GM21367 (cell line): ENCODE results near the gene CCDC33.
A peak's percentile ranks its signal among the peaks of the same experiment; 100 is the strongest.

ENCODE experiments used
- ATAC-seq: cut with Tn5 transposase; IDR thresholded peaks from one replicate; pipeline ENCODE4 v1.9.1; 2021; ENCODE audit not compliant: unreplicated experiment

Gene CCDC33

DNA sequence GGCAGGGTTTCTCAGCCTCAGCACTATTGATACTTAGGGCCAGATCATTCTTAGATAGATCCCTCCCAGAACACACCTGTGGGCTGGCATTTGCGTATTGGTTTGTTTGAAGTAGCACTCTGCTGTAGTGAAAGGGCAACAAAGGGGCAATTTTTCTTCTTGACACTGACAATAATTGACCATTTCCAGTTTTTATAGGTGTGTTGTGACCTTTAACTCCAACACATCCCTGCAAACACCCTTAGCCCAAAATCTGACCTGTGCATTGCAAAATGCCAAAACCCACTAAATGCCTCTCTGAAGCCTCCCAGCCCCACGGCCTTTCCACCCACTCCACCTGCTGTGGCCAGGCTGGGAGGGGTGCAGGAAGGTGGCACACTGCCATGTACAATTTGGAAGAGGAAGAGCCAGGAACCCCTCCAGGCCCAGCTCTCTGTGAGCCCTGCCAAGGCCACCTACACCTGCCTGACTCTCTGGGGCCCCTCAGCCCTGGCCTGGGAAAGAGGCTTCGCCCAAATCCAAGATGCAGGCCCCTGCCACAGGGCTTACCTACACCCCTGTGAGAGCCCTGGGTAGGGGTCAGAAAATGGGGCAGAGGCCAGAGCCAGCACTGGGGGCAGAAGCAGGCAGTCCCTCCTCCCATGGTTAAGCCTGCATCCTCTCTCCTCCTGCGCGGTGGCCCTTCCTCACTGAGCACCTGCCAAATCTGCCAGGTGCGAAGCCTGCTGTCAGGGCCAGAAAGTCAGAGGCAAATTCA is 140.9 kb downstream of the CCDC33 start:
- no peak for ATAC-seq

DNA sequence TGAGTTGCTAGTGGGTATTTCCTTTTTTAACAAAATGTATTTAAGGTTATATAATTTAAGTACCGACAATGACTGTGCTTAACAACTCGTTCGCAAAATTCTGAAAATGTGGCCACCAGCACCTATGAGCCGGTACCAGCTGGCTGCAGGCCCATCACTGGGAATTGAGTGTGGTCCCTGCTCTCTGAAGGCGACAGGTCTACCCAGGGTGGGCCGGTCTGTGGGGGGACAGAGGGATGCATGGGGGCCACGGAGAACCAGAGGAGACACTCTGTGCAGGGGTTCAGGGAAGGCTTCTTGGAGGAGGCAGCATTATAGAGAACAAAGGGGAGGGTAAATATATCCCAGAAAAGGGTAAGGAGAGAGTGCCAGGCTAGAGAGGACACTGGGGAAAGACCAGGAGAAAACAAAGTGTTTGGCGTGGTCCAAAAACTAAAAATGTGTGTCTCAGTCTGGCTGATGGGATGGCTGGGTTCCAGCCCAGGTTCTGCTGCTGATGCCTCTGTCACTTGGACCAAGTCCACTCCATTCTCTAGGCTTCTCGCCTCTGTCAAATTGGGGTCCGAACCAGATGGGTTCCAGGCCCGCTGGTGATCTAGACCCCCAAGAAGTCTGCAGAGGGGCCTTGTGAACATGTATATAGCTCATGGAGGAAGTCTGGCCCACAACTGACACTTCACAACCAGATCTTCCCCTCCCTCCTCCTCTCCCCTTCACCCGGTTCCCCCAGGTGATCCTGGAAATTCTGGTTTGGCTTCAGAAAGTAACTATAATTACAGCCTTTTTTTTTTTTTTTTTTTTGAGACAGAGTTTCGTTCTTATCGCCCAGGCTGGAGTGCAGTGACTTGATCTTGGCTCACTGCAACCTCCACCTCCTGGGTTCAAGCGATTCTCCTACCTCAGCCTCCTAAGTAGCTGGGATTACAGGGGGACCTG is 142.0 kb downstream of the CCDC33 start:
- no peak for ATAC-seq

DNA sequence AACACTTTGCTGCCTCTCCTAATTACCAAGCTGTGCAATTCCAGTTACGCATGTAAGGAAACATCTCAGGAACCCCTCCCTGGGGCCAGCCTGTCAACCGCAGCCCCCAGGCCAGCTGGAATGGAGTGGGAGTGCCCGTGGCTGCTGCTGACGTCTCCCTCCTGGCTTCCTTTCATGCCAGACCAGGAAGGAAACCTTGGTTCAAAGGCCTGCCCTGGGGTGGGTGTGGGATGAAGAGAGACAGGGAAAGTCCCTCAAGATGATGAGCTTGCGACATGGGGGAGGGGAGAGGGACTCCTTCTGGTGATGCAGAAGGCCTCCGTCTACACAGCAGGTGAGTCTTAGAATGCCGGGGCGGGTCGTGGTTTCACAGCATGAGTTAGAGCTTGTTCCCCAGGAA is 142.7 kb downstream of the CCDC33 start:
- ATAC-seq: no peak

DNA sequence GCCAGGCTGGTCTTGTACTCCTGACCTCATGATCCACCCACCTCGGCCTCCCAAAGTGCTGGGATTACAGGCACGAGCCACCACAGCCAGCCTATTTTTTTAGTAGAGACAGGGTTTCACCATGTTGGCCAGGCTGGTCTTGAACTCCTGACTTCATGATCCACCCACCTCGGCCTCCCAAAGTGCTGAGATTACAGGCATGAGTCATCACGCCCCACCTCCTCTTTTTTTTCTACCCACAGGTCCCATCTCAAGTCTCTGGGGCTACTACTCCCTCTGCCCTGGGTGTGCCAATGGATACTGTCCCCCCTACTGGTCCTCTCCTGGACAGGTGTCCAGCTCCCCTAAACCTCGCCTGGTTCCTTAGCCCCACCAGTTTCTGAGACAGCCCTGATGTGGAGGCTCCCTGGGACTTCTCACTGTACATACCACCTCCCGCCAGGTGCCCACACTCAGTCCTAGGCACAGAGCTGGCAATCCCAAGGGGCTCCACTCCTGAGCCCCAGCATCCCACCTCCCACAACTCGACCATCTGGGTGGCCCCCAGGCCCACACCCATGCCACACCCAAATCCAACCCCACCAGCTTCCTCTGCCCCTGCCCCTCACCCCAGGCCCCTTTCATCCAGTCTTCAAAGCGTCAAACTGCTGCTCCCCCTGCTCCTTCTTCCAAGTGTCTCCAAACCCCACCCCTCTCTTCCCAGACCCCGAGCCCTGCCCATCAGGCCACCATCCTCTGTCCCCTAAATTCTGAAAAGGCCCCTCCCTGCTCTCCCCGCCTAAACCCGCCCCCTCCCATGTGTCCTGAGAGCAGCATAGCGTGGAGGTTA is 144.4 kb downstream of the CCDC33 start:
- no peak for ATAC-seq

DNA sequence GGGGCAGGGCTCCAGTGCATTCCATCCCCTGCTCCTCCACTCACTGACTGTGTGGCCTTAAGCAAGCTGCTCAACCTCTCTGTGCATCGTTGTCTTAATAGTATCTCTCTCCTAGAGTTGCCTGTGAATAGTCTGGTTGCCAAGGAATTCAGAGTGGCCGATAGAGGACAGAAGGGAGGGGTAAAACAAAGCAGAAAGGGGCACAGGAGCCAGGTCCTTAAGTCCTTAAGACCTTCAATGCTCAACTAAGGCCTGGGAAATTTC is 145.0 kb downstream of the CCDC33 start:
- ATAC-seq: no peak

DNA sequence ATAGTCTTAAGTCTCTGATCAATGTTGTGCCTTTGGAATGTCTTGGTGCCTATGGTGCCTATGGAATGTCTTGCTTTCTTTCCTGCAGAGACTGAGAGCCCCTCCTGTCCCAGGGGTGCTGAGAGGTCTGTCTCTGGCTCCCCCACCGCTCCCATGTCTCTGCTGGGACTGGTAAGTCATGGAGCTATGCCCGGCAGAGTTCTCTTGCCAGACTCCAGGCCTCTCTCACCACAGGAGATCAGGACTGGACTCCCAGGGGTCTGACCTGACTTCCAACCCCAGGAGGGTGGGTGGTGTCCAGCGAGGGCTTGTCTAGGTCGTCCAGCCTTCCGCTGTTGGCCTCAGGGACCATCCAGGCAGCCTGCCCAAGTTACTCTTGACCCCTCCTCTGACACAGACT is 145.4 kb downstream of the CCDC33 start:
- no peak for ATAC-seq

DNA sequence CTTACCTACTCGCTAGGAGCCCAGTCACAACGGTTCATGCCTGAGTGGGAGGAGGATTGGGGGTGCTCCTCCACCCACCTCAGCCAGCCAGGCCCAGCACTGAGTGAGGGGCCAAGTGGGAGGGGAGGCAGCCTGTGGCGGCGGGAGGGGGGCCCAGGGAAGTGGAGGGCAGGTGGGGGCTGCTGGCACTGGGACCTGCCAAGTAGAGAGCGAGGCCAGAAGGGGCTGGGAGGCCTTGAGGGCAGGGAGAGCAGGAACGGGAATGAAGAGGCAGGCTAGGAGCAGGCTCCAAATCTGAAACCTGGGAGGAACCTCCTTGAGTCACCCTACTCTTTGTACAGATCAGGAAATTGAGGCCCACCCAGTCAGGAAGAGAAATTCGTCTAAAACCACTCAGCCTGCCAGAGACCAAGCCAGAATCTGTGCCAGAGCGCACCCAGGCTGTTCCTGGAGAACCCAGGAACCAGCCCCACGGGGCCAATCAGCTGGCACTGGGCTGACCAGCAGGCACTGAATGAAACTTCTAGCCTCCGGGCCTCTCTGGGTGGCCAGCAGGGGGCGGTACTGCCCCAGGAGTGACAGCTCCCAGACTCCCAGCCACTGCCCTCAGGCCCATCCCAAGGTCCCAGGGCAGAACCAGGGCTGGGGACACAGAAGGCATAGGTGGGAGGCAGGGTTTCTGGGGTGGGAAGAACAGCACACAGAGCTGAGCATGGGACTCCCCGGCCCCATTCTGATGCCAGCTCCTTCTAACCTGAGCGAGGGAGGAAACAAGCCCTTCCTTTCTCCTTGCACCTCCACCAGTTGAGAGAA is 146.1 kb downstream of the CCDC33 start:
- ATAC-seq: no peak

DNA sequence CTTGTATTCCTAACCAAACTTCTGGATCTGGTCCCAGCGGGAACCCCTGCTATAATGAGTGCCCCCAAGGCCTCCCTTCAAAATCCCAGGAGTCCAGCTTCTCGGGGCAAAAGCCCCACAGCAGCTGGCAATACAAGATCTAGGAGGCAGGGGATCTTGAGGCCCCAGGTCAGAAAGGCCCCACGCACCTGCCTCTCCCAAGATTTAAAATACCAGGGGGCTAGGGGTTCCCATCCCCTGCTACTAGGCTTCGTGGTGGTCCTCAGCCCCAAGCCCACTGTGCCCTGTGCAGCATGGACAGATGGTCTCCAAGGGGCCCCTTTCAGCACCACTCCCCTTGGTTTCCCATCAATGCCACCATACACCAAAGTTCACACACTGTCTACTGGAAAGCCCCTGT is 147.2 kb downstream of the CCDC33 start:
- no peak for ATAC-seq

DNA sequence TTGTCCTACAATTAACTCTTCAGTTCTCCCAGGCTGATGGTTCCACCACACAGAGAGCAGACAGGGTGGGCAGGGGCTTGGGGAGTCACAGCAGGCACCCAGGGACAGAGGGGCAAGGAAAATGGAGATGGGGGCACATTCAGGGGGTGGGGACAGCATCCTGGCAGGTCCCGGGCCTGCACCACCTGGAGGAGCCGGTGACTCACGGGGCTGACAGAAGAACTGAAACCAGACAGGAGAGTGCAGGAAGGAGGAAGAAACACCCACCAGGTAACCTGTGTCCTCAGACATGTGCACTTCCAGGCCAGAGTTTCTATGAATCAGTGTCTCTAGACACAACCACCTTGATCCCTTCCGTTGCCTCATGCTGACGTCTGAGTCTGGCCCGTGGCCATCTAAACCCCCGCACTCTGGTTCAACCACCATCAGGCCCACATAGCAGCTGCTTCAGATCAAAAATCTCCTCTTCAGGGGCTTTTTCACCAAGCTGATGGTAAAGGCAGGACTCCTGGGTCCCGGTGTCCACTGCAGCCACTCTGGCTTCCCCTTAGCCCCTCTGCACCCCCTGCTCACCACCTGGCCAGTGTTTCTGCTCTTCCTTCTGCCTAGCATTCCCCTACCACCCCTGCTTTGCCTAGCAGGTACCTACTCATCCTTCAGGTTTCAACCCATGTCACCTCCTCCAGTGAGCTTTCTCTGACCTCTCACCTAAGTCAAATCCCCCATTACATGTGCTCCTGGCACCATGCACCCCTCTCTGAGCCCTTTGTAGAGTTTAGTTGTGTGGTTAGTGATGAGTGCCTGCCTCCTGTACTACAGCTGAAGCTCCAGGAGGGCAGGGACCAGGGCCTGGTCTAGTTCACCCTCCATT is 147.8 kb downstream of the CCDC33 start:
- no peak for ATAC-seq

DNA sequence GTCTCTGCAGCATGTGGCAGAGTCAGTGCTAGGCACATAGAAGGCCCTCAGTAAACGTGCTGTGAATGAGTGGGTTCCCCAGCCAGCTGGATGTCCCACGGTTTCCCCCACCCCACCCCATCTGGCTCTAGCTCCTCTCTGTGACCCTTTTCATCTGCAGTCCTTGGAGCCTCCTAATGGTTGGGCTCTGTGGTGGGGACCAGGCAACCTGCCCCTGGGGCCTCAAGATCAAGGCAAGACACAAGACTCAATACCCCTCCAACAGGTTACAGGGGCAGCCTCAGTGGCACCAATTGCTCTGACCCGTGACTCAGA is 148.4 kb downstream of the CCDC33 start:
- peak; percentile 1 for ATAC-seq

DNA sequence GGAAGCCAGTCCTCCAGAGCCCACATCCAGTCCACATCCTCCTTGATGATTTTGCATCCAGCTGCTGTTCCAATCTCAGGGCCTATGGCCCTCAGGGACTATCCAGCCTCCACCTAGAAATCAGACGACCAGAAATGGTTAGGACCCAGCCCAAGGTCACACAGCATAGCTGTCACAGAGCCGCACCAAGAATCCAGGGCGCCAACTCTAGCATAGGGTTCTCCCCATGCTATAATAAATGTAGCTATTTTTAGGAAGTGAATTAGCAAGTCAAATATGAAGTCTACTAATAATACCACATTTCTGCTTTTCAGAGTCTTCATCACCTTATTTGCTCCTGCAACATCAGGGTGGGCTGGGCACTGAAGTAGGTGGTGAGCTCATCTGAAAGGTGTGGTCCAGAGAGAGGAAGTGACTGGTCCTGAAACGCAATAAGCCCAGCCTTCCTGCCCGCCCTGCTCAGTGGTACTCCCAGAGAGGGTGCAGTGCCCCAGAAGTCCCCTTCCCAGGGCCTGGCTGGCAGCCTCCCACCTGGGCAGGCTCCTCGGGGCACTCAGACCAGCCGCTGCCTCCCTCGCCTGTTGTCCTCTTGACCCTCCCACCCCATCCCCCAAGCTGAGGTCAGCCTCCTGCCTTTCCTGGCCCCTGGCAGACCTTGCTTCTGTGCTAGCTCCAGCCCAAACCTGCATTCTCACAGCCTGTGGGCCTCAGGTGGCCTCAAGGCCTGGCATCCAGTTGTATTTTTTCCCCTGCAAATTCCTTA is 148.9 kb downstream of the CCDC33 start:
- peak; percentile 47 for ATAC-seq

DNA sequence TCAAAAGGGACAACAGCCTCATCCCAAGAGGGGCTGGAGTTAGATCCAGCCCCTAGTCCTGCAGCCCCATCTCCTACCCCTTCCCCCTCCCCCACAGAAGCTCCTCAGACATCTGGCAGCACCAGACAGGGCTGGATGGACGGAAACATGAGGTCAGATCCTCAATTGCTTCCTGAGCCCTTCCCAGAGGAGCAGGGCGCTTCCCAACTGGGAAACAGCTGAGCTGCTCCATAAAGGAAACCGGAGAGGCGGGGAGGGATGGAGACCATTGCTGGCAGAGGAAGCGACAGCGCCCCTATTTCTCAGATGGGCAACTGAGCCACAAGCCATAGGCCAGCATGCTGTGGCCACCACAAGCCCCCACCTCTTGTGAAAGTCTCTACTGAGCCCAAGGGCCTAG is 149.6 kb downstream of the CCDC33 start:
- ATAC-seq: no peak
